AG04449 (cell line): ENCODE results near the gene NGRN.

Experiments
- CTCF ChIA-PET: fragments of 350-600 bp; formaldehyde crosslinking; extraction: SDS; loops from one replicate; lab custom pipeline; 2021; ENCODE audit warnings: antibody characterized with exemption; lab: Yijun Ruan, JAX
- POLR2A ChIA-PET: fragments of 400-600, 350-600 bp; formaldehyde crosslinking; extraction: SDS; loops from one replicate; lab custom pipeline; 2020; ENCODE audit warnings: antibody characterized with exemption, inconsistent platforms; lab: Yijun Ruan, JAX
- DNase-seq: peaks from one replicate; pipeline ENCODE4 v3.0.0-alpha.2; 2010; ENCODE audit warnings: low read depth, low spot score
- H3K4me3 ChIP-seq: 2 replicates; pipeline ENCODE4 v1.5.1; 2011; ENCODE audit warnings: low read depth, mild to moderate bottlenecking, control low read depth, low read length
- CTCF ChIP-seq: IDR thresholded peaks from one replicate; pipeline ENCODE4 v1.5.1; 2011; ENCODE audit warnings: mild to moderate bottlenecking, moderate library complexity, low read length, control low read depth, inconsistent platforms; ENCODE audit not compliant: insufficient read depth; ENCODE audit errors: missing control alignments

Gene NGRN

GRCh38 chr15:90265271-90266060 is at the start of gene NGRN:
Gene NGRN (plus strand): TSS chr15:90265672. CDS start chr15:90265713, 41 bp downstream.
- peak within 1 kb of the TSS; percentile 85 for H3K4me3 ChIP-seq
- DNase-seq, result peak; percentile 44
- TF ChIP-seq CTCF, result no peak
- ChIA-PET CTCF (interaction anchor here (1.1 to 1.5 kb wide), 2 partner anchors 16 to 28 kb away, joined by 3 to 6 read pairs; partner anchors contain the start of gene TTLL13), POLR2A (no interaction called here)

- ChIA-PET POLR2A (no interaction called here), CTCF (interaction anchor here (0.9 to 1.9 kb wide), 10 partner anchors 8 to 146 kb away, joined by 3 to 5 read pairs (median 3); partner anchors contain the start of genes IDH2 and SEMA4B)
- no peak overlapping the region for H3K4me3 ChIP-seq
- no peak for DNase-seq
- TF ChIP-seq CTCF, result no peak
These were observed 47.6 kb upstream of the NGRN start for GRCh38 chr15:90217671-90218394.

- peak; percentile 82 for TF ChIP-seq CTCF
- ChIA-PET CTCF (interaction anchor here (0.6 to 2.5 kb wide), 14 partner anchors 10 to 322 kb away, joined by 3 to 26 read pairs (median 4); partner anchors contain the start of gene SEMA4B), POLR2A (no interaction called here)
- no peak overlapping the region for H3K4me3 ChIP-seq
- no peak for DNase-seq
These were observed 45.9 kb upstream of the NGRN start for GRCh38 chr15:90219421-90220141.

- ChIA-PET POLR2A (interaction anchor here (1.1 kb wide), 2 partner anchors 21 to 119 kb away, joined by 3 read pairs; partner anchors contain the start of genes IDH2 and SEMA4B), CTCF (interaction anchor here (0.6 to 3.4 kb wide), 30 partner anchors 9 to 494 kb away, joined by 3 to 59 read pairs (median 6); partner anchors contain the start of genes CIB1, GDPGP1, IDH2 and SEMA4B)
- peak; percentile 56 for DNase-seq
- no peak overlapping the region for H3K4me3 ChIP-seq
- TF ChIP-seq CTCF, result peak; percentile 92
These were observed 44.1 kb upstream of the NGRN start for GRCh38 chr15:90221246-90221900.

GRCh38 chr15:90222547-90222946 is 42.9 kb upstream of the NGRN start:
- no peak for TF ChIP-seq CTCF
- no peak overlapping the region for H3K4me3 ChIP-seq
- CTCF ChIA-PET, result interaction anchor here (0.6 to 3.4 kb wide), 10 partner anchors 9 to 333 kb away, joined by 3 to 59 read pairs (median 8); partner anchors contain the start of genes CIB1 and GDPGP1
- POLR2A ChIA-PET, result no interaction called here
- no peak for DNase-seq
